Kasumi-1 (cell line): Measurements from ENCODE around the gene PPIL6.
"Not testable (repeated sequence)": the region's sequence is repeated elsewhere in the genome, so short reads cannot be mapped to it uniquely, and the experiment has no call there.

Experiments used
- DNase-seq, 2 experiments: peaks; one replicate each; lab custom pipeline; 2025; lab: John Stamatoyannopoulos, UW

Gene PPIL6

DNA sequence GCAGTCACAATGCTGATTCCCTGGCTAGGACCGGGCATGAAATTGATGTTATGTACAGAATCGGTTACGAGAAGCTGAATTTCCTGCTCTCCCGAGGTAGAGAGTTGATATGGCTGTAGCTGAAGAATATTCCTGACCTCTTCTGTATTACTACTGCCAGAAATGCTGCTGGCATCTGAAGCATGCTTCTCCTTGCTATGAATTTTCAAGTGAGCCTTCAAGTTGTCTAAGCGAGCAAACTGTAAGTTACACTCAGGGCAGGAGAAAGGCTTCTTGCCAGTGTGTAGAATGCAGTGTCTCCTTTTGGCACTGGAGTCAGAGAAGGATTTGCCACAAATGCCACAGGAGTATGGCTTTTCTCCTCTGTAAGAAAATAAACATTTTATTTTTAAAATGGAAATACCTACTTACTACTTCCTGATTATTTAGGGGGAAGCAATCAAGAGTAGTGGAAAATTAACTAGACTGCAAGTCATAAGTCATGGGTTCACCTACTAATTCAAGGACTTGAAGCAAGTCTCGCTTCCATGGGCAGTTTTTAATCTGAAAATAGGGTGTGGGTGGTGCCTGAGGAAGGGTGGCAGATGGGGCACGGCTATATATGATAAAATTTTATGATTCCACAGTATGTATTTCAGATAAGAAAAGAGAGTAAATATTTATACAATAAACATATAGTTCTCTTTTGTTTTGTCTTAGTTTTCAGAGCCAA is 25.9 kb upstream of the PPIL6 start:
- DNase-seq, result no peak

DNA sequence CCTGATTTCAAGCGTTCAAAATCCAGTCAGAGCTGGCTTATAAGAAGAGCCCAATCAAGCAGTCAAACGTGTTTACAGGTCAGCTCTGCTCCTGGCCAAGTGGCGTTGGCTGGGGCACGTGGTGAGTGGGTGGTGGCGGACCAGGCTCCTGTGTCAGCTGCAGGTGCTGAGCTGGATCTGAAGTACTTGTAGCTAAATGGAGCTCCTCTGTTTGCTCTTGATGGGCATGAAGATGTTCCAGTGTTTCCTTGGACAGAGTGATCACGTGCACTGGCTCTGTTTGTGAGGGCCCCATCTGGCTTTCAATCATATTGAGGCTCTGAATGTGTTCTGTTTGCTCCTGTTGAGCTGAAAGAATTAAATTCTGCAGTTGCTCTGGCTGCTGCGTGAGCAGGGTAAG is 25.3 kb upstream of the PPIL6 start:
- DNase-seq, result no peak

DNA sequence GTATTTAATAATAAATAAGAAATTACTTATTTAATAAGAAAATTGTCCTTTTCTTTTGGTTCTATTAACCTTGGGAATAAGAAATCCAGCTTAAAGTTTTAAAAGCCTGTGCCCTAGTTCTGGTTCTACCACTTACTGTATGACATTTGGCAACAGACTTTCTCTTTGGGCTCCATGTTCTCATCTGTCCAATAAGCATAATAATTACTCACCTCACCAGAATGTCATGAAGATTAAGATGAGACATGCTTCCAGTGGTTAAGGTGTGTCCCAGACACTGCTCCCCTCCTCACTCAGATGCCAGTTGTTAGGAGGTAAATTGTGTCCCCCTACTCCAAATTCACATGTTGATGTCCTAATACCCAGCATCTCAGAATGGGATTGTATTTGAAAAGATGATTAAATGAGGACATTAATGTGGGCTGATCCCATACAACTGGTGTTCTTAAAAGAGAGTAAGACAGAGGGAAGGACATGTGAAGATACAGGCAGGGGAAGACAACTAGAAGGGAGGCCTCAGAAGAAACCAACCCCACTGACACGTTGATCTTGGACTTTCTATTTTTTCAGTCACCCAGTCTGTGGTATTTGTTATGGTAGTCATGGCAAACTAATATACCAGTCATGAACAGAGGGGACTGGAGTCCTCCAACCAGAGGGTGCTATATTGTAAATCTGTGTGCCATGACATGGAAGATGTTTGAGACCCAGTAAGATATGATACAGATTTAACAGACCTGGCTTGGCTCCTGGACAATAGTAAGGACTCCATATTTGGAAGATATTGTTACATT is 21.5 kb upstream of the PPIL6 start:
- no peak for DNase-seq

DNA sequence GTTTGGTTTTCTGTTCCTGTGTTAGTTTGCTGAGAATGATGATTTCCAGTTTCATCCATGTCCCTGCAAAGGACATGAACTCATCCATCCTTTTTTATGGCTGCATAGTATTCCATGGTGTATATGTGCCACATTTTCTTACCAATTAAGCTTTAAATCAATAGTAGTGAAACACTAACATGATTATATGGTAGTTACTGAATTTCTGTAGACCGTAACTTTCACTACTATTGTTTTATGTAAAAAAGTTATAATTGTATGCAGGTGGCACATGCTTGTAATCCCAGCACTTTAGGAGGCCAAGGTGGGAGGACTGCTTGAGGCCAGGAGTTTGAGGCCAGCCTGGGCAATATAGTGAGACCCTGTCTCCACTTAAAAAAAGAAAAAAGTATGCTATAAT is 20.8 kb upstream of the PPIL6 start:
- not testable (repeated sequence) for DNase-seq

DNA sequence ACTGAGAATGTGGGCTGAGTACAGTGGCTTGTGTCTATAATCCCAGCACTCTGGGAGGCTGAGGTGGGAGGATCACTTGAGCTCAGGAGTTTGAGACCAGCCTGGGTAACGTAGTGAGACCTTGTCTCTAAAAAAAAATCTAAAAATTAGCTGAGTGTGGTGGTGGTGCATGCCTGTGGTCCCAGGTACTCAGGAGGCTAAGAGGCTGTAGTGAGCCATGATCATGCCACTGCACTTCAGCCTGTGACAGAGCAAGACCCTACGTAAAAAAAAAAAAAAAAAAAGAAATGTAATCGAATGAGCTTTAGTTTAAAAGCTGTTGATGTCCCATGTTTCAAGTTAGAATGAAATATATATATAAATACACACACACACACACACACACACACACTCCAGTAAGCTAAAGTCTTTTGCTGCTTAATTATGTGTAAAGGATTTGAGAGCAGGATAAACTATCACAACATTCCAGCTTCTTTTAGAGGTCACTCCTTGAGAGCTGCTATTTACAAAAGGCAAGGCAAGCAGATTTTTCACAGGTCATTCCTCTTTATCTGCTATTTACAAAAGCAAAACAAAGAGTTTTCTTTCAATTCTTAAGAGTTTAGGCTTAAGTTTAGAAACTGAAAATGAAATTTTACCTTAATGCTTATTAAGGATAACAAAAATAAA is 19.9 kb upstream of the PPIL6 start:
- no peak for DNase-seq

DNA sequence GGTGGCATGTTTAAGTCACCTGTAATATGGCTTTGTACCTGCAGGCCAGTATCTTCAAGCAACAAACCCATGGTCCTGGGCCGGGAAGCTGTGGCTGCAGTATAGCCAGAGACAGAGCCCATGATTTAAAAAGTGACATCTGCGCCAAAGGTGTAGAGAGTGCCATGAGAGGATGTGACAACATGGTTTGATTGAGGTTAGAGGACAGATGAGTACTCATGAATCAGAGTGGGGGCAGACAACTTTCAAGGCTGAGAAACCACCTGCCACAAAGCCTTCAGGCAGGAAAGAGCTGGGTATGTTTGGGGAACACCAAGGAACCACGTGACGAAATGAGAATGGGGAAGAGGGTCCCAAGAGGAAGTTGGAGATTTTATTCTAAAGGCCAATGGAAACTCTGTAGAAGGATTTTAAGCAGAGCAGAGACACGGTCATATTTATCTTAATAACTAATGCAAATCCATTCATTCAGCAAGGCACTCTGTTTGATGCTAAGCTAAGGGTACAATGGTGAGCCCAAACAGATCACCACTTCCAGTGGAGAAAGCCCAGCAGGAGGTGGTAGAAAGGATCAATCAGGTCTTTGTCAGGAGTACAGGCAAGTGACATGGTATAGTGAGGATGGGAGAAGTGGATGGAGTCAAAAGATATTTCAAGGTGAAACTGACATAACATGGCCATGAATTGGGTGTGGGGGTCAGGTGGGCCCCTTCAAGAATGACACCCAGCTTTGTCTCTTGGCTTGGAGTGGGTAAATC is 18.5 kb upstream of the PPIL6 start:
- peak; percentile 83 to 85 for DNase-seq

DNA sequence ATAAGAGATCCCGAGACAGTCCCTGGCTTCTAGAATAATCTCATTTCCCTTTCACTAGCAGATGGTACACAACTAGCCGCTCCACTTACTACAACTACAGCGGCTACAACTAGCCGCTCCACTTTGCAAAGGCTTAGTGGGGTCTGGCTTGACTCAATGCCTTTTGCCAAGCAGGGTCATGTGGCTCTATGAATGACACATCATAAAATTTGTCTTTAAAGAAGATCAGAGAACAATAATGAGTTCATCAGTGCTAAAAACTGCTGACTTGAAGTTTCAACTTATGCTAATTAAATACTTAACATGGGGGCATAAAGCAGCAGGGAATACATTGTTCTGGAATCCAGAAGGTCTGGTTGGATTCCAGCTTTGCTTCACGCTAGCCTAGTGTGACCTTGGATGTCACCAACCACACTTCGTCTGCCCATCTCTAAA is 17.2 kb upstream of the PPIL6 start:
- DNase-seq, result no peak

DNA sequence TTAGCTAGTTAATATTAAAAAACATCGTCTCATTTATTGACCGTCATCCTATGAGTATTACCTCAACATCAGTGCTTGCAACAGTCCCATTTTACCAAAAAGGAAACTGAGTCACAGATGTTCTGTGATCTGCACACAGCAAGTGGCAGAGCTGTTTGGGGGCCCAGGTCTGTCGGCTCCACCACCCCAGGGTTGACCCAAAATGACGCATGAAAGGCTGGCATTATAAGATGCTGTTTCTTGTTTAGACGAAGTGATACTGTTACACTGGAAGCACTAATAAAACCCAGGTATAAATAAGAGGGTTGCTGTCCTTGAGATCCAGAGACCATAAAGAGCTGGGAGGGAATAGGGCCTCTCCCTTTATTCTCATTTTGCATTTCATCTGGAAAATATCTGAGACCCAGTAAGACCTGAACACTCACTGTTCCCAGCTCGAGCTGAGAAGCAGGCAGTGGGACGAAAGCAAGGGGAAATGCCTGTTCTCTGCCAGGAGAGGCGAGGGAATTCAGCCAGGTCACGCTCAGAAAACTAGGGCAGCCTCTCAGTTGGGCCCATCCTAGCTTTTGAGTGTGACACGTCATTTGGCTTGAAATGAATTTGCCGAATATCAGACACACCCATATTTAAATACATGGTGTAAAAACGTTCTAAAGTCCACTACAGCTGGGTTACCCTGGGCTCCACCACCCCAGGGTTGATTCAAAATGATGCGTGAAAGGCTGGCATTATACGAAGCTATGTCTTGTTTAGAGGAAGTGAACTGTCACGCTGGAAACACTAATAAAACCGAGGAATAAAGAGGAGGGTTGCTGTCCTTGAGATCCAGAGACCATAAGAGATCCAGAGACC is 16.5 kb upstream of the PPIL6 start:
- DNase-seq, result no peak

DNA sequence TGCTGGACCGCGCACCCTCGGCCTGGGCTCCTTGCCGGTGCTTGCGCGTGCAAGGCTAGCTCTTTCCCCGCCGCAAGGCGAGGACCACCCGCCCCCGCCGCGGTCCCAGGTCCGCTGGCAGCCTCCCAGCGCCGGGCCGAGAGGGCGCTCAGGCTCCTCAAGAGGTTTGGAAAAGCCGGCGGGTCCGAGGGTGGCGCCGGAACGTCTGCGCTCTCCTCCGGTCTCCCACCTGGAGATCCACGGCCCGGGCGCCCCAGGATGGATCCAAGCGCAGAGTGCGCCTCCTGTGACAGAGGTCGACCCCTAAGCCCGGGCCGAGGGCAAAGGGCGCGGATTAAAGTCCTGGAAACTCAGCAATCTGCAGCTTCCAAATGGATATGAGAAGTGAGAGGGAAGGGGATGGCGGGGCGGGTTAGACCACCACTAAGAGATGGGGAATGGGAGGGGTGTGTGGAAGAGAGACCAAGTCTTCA is 15.7 kb upstream of the PPIL6 start:
- no peak for DNase-seq

DNA sequence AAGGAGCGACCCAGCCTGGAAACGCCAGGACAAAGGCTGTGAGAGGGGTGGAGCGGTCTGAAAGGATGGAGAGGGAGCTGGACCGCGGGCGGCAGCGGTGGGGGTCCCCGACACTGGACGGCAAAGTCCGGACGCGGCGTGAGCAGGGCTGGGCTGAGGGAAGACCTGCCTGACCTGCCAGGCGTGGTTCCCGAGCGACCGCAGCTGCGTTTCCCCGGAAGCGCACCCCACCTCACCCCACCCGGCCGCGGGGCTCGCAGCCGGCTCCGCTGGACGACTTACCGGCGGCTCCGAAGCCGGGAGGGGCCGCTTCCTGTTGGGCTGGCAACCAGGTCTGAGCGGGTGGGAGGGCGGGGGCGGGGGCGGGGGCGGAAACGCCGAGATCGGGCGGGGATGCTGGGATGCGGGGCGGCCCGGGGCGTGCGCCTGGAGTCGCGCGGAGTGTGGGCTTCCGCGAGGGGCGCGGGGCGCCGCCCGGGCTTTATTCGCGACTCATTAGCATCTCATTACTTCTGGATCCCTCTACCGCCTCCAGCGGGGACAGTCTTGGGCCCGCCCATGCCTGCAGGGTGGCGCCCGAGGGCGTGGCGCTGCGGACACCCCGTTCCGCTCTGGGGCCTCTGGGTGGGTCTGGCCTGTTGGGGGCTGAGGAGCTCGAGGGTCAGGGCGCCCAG is 15.1 kb upstream of the PPIL6 start, which contains the start of gene MICAL1:
Gene MICAL1, minus strand, starts transcription at position 336 of the 674 bp plus-strand sequence. CDS start 1,576 bp downstream, outside the sequence.
- DNase-seq, result no peak

DNA sequence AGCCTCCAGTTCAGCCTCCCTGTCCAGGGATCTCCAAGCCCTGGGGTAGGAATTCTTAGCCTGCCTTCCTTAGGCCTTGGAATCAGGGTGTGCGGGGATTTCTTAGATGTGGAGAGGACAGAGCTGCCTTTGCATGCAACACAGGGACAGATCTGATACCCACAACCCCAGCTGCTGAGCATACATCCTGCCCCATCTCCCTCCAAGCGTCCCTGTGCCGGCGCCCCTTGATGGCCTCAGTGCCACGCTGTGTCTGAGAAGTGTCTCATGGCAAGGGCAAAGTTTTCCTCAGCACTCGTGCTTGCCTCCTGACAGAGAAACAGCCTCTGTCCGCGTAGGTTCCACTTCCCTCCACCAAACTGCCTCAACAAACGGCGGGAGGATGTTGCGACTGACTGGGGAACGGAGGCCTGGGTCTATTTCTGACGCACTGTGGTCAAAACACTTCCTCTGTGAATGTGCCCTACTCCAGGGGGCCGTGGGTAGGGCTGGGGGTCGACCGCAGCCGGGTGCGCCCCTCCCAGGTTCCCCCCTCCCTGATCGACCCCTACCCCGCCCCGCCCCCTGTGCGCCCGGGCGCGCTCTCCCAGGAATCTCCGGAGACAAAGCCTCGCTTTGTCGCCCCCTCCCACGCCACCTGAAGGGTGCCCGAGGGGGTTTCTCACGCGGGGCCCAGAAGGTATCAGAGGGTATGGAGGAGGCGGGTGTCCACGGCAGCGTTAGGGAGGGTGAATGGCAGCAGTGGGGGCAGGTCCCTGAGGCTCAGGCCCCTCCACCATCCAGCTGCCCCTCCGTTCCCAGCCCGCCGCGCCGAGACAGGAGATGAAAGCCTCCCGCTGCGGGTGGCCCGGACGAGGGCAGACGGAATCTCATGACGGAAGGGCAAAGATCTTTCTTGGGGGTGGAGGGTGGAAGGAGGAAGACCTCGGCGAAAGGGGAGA is 14.3 kb upstream of the PPIL6 start:
- peak; percentile 71 to 79 for DNase-seq

DNA sequence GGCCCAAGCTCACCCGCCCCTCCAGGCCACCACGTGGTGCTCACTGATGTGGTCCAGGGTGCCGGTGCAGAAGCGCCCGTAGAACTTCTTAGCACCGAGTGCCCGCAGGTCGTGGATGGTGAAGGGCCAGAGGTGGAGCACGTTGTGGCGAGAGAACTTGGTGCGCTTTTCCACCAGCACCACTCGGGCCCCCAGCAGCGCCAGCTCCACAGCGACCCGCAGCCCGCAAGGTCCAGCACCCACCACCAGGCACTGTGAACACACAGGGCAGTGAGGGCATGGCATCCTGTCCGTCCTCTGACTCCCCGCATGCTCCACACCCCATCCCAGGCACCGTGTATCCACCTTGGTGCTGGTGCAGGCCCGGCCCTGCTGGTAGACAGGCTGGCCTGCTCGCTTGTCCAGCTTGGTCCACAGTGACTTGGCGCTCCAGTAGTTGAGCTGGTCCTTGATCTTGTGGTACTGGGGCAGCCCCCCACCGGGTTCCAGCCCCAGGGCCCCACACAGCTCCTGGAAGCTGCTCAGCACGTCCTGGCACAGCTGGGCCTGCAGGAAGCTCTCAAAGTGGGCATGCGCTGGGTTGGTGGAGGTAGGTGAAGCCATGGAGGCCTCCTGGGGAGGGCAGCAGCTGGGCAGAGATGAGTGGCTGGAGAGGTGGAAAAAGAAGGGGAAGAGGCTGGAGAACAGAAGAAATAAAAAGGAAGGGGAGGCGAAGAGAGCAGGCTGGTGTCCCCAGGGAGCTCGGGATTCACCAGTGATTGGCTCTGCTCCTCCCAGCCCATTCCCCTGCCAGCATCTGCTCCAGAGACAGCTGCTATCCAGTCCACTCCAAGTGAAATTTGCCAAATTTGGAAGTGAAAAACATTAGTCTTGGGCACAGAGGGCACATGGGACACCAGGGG is 13.4 kb upstream of the PPIL6 start:
- no peak for DNase-seq

DNA sequence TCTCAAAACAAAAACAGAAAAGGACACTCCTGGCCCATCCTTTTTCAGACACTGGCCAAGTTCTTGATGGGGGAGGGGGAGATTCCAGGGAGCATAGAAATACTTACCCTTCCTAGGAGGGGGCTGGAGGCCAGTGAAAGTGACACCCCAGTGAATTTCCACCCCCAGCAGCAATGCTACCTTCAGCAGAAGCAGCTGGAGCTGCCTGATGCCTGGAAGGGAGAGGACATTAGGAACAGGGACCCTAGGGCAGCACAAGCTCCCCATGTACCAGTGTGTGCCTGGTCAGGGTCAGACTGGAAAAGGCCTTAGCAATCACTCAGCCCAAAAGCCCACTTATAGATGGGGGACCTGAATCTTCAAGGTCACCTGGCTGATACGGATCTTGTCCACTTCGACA is 12.7 kb upstream of the PPIL6 start:
- DNase-seq, result no peak

DNA sequence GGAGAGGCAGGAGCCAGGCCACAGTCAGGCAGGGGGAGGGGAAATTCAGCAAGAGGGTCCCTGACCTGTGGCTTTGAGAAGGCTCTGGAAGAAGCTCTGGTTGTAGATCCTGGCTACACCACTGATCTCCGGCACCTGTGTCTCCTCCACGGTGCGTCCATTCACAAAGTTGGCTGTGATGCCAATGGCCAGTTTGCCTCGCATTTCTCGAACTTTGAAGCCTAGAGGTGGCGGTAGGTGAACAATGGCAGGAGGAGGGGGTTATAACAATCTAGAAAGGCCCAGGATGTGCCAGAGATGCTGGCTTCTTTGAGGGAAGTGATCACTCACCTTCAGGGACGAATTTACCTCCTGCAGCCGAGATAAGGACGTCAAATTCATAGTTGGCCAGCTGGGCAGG is 11.8 kb upstream of the PPIL6 start:
- no peak for DNase-seq

DNA sequence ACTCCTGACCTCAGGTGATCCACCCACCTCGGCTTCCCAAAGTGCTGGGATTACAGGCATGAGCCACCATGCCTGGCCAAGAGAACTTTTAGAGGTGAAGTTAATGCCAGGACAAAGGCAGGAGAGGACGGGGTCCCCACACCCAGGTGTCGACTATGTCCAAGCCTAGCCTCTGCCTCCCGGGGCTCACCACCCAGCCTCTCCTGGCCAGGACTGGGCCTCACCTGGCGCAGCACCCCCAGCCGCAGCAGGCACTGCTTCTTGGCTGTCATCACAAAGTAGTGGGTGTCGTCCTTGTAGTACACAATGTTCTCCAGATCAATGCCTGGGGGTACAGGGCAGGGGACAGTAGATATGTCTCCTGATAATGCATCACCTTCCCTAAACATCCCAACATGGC is 10.9 kb upstream of the PPIL6 start:
- DNase-seq, result no peak

DNA sequence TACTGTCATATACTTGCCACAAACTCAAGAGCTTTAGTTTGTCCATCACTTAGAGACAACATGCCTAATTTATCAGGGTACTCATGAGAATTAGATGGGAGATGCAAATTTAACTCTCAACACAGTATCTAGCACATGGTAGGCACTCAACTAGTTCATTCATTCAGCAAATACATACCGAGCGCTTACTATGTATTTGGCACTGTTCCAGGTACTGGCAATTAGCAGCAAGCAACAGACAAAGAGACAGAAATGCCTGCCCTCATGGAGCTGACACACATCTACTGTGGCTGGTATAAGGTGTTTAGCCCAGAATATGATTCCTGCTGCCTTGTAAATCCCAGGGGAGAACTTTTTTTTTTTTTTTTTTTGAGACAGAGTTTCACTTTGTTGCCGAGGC is 10.4 kb upstream of the PPIL6 start:
- DNase-seq, result no peak

DNA sequence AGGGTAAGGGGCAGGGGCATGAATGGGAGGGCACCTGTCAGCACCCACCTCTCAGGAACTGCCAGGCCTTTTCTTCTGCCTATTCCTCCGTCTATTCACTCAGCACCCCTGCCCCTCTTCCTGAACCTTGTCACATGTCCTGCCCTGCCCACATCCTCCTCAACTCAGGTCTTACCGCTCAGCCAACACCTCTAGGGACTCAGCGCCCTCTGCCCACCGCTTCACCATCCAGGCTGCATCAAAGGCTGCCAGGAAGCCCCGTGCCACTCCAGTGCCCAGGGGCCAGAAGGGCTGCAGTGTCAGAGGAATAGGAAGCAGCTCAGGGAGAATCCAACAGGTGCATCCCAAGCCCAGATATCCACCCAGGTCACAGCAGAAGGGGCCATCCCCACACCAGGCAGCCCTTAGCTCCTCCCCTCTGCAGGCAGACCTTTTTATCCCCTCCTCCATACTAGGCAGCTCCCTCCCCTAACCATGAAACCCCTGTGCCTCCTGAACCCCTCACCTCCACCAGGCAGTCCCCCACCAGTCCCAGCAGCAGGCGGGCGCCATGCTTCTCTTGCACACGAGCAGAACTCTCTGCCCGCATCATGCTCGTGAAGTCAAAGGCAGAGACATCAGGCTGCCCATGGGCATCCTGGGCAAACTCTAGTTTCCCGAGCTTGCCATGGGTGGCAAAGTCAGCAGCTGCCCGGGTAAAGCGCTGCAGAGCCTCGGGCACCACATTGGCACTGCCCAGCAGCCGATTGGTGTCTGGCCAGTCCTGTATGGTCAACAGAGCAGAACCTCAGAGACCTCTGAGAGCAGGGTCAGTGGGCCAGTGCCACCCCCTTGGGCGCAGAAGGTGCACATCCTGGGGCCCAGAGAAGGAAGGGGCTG is 9.6 kb upstream of the PPIL6 start:
- no peak for DNase-seq
